Endothelial cell of umbilical vein (primary cell): ENCODE results near the gene FSTL4. TPM values are rescaled to one million over a fixed set of nuclear protein-coding genes. Genes with fewer than 3 reads are reported as not detected.

ENCODE experiments used
- BruUV-seq: library from RNA; stranded (reverse); fragments of 400-500 nt; replicated peaks from 2 replicates; lab custom pipeline; 2021; lab: Mats Ljungman, UMichigan
- CTCF ChIA-PET: fragments of 300-600, 350-600 bp; sonication (Branson Sonifier 250); formaldehyde crosslinking; loops from one replicate; lab custom pipeline; 2021; ENCODE audit warnings: antibody characterized with exemption, inconsistent platforms; lab: Charles Lee
- POLR2A ChIA-PET: fragments of 300-600, 350-600 bp; sonication (Branson Sonifier 250); formaldehyde crosslinking; loops from one replicate; lab custom pipeline; 2021; ENCODE audit warnings: antibody characterized with exemption, inconsistent platforms; lab: Charles Lee
- DNase-seq: peaks from one replicate; pipeline ENCODE4 v3.0.0-alpha.2; 2011; ENCODE audit warnings: low read depth, low spot score
- FAIRE-seq: peaks from 2 replicates; lab custom pipeline; 2011; peaks lifted over from hg19 to GRCh38; lab: Jason Lieb, UNC
- H2AFZ ChIP-seq: 2 replicates; pipeline ENCODE4 v1.6.0; 2012; ENCODE audit warnings: low read depth, low read length, control low read depth, inconsistent platforms
- H3K27ac ChIP-seq: 2 replicates; pipeline ENCODE4 v1.5.1; 2011; ENCODE audit warnings: low read depth, mild to moderate bottlenecking, control low read depth, low read length, moderate library complexity; ENCODE audit not compliant: insufficient read depth
- H3K27me3 ChIP-seq, 2 experiments: 2 replicates each; pipeline versions ENCODE4 v1.6.0 to v1.6.1; 2011; ENCODE audit warnings: low read length in 2 of 2, mixed read lengths in 1 of 2; ENCODE audit not compliant: control insufficient read depth in 2 of 2, insufficient read depth in 2 of 2
- H3K36me3 ChIP-seq, 2 experiments: 2 replicates in 1 of 2; 3 replicates in 1 of 2; pipeline ENCODE4 v1.5.1; 2011; ENCODE audit warnings: low read length in 2 of 2, mild to moderate bottlenecking in 1 of 2, moderate library complexity in 1 of 2; ENCODE audit not compliant: control insufficient read depth in 2 of 2, insufficient read depth in 2 of 2; ENCODE audit errors: extremely low read depth in 1 of 2
- H3K4me1 ChIP-seq: 3 replicates; pipeline ENCODE4 v1.5.1; 2011; ENCODE audit warnings: mild to moderate bottlenecking, low read length; ENCODE audit not compliant: control insufficient read depth, insufficient read depth; ENCODE audit errors: extremely low read depth
- H3K4me2 ChIP-seq: 2 replicates; pipeline ENCODE4 v1.6.1; 2011; ENCODE audit warnings: low read length, control low read depth, mixed read lengths; ENCODE audit not compliant: insufficient read depth
- H3K4me3 ChIP-seq, 3 experiments: fragments of 200-600 bp in 1 of 3; sonication (generic), shearing (Covaris generic) in 1 of 3; replicated peaks in 1 of 3; 2 replicates each; pipeline ENCODE4 v1.5.1; 2011 to 2016; ENCODE audit warnings: control low read depth in 3 of 3, low read length in 3 of 3, mild to moderate bottlenecking in 2 of 3, inconsistent platforms in 1 of 3, low read depth in 1 of 3, moderate library complexity in 1 of 3; ENCODE audit not compliant: insufficient read depth in 1 of 3
- H3K79me2 ChIP-seq: 2 replicates; pipeline ENCODE4 v1.6.0; 2012; ENCODE audit warnings: low read length, inconsistent platforms; ENCODE audit not compliant: control insufficient read depth, insufficient read depth
- H3K9ac ChIP-seq: replicated peaks from 2 replicates; pipeline ENCODE3; 2011; ENCODE audit warnings: low read length, control low read depth; ENCODE audit not compliant: insufficient read depth; ENCODE audit errors: extremely low read depth
- H3K9me1 ChIP-seq: replicated peaks from 3 replicates; pipeline ENCODE4 v1.6.0; 2011; ENCODE audit warnings: mild to moderate bottlenecking, low read length; ENCODE audit not compliant: control insufficient read depth, insufficient read depth; ENCODE audit errors: extremely low read depth
- H3K9me3 ChIP-seq: replicated peaks from 2 replicates; pipeline ENCODE4 v1.5.1; 2012; ENCODE audit warnings: low read length, inconsistent platforms; ENCODE audit not compliant: control insufficient read depth, insufficient read depth
- H4K20me1 ChIP-seq: replicated peaks from 2 replicates; pipeline ENCODE3; 2011; ENCODE audit warnings: mild to moderate bottlenecking, low read length; ENCODE audit not compliant: control insufficient read depth, insufficient read depth; ENCODE audit errors: extremely low read depth
- CTCF ChIP-seq, 2 donors: IDR thresholded peaks; 1 replicate in 1 of 2; 2 replicates in 1 of 2; pipeline ENCODE4 v1.5.1; 2011; ENCODE audit warnings: low read length in 2 of 2, mild to moderate bottlenecking in 2 of 2, moderate library complexity in 2 of 2, control low read depth in 1 of 2, inconsistent platforms in 1 of 2, low read depth in 1 of 2; ENCODE audit not compliant: insufficient read depth in 1 of 2; ENCODE audit errors: extremely low read depth in 1 of 2
- EZH2 ChIP-seq: IDR thresholded peaks from 2 replicates; pipeline ENCODE4 v1.6.1; 2012; ENCODE audit warnings: borderline replicate concordance, low read depth, mild to moderate bottlenecking, moderate library complexity, low read length, inconsistent platforms; ENCODE audit not compliant: severe bottlenecking
- FOS ChIP-seq: IDR thresholded peaks from 2 replicates; pipeline ENCODE4 v1.6.1; 2011; ENCODE audit warnings: mild to moderate bottlenecking, low read length, moderate library complexity, borderline replicate concordance; ENCODE audit not compliant: insufficient read depth
- GATA2 ChIP-seq: IDR thresholded peaks from 2 replicates; pipeline ENCODE4 v1.7.0; 2011; ENCODE audit warnings: low read depth, mild to moderate bottlenecking, moderate library complexity, mixed read lengths, low read length; ENCODE audit not compliant: insufficient read length, insufficient read depth
- JUN ChIP-seq: IDR thresholded peaks from 2 replicates; pipeline ENCODE4 v1.6.1; 2011; ENCODE audit warnings: borderline replicate concordance, low read depth; ENCODE audit not compliant: insufficient read length, insufficient read depth
- MYC ChIP-seq: IDR thresholded peaks from one replicate; pipeline ENCODE4 v1.6.1; 2011; ENCODE audit warnings: mild to moderate bottlenecking, low read depth, low read length
- POLR2A ChIP-seq: IDR thresholded peaks from 2 replicates; pipeline ENCODE4 v1.6.1; 2012; ENCODE audit warnings: low read depth, mild to moderate bottlenecking, control low read depth, low read length
- POLR2AphosphoS5 ChIP-seq: IDR thresholded peaks from 2 replicates; pipeline ENCODE4 v1.6.1; 2012; ENCODE audit warnings: low read depth, mild to moderate bottlenecking, control low read depth, low read length, moderate library complexity; ENCODE audit not compliant: insufficient read depth
- dilution Hi-C: fragments of 300-500 bp; cut with MboI; formaldehyde crosslinking; loops from one replicate; pipeline ENCODE4 v1.15.0; 2019; ENCODE audit warnings: low sequenced_read_pairs; ENCODE audit not compliant: extremely low pct_ligation_motif_present
- intact Hi-C: fragments of 100-400 bp; cut with micrococcal nuclease; formaldehyde crosslinking; loops from one replicate; pipeline ENCODE4 v1.10.0; 2022
- polyA plus RNA-seq, 4 experiments: library from polyadenylated mRNA; depleted of rRNA in 3 of 4; stranded (reverse) in 3 of 4; unstranded in 1 of 4; fragments of >200 nt; gene quantifications; 2 replicates each; pipeline versions ENCODE4 v1.2.1 to v1.2.3, GENCODE V29; 2011 to 2012; ENCODE audit warnings: missing spikeins in 1 of 4
- total RNA-seq: library from RNA; stranded (reverse); gene quantifications from 2 replicates; pipeline ENCODE4 v1.2.3, GENCODE V29; 2021
- TF ChIP-seq, protein P1 (sequence below): IDR thresholded peaks from 2 replicates; pipeline ENCODE4 v1.6.1; 2011; ENCODE audit not compliant: insufficient read depth, insufficient read length

Gene FSTL4
- total and polyA plus RNA-seq, 2 donors (not counting 3 experiments of a cell fraction or from before 2014, with no cell fraction given), result 0.18 TPM; not detected in 1

DNA sequence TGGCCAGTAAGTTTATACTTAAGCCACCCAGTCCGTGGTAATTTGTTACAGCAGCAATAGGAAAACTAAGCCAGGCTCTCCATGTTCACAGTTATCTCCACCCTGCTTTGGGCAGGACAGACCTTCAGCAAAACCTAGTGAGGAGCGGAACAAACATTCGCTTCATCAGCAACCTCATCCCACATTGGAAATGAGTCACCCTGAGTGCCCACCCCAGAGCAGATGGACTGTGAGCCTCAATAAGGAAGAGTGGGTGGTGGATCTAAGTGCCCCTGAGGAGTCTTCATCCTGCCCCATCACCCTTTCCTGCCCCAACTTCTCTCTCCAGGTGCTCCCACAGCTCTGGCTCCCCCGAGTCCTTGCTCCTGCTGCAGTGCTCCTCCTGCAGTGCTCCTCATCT lies 78.8 kb downstream of the FSTL4 start:
- POLR2A ChIA-PET, result no interaction called here
- H3K4me2 ChIP-seq, result no peak overlapping the region
- H4K20me1 ChIP-seq, result no peaks in the 10 kb centered on the region
- H2AFZ ChIP-seq, result no peak overlapping the region
- DNase-seq (no peak), FAIRE-seq (no peak)
- H3K4me1 ChIP-seq, result no peaks in the 10 kb centered on the region
- TF ChIP-seq CTCF (IDR thresholded peaks at IDR 0.05; ENCODE audit: extremely low read depth in 1 of 2, insufficient read depth in 1 of 2, low read depth in 1 of 2, low read length in 2 of 2), result no peak
- TF ChIP-seq JUN, result no peak
- no peak for TF ChIP-seq FOS
- no peak for TF ChIP-seq EZH2
- no peak for TF ChIP-seq GATA2
- no peak for TF ChIP-seq POLR2A
- no peak for TF ChIP-seq POLR2AphosphoS5
- TF ChIP-seq MYC, result no peak
- TF ChIP-seq, protein P1, sequence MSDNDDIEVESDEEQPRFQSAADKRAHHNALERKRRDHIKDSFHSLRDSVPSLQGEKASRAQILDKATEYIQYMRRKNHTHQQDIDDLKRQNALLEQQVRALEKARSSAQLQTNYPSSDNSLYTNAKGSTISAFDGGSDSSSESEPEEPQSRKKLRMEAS, result no peak
- H3K9me1 ChIP-seq, result no peaks in the 10 kb centered on the region
- no TSS peak for BruUV-seq
- H3K9me3 ChIP-seq, result no peaks in the 10 kb centered on the region
- no peak overlapping the region for H3K9ac ChIP-seq
- no peaks in the 10 kb centered on the region for H3K79me2 ChIP-seq
- no peak overlapping the region for H3K4me3 ChIP-seq
- no peak overlapping the region for H3K27ac ChIP-seq
- CTCF ChIA-PET, result interaction anchor here (1.0 to 3.5 kb wide), 4 partner anchors 8 to 114 kb away, joined by 3 to 22 read pairs (median 4); no protein-coding TSS in a partner anchor
- no peaks in the 10 kb centered on the region for H3K36me3 ChIP-seq
- peaks cover 3 to 14% of the 10 kb centered on the region in 2 experiments for H3K27me3 ChIP-seq
- intact Hi-C loops (loop anchor here (5.0 kb wide), 1 partner anchor 111 kb away; no protein-coding TSS in a partner anchor), dilution Hi-C loops (no loop called here)
